HG03135 (cell line): ENCODE results near the gene MEIS2.

Experiments used
- ATAC-seq: cut with Tn5 transposase; IDR thresholded peaks from one replicate; pipeline ENCODE4 v1.9.1; 2021; ENCODE audit warnings: mild to moderate bottlenecking, moderate library complexity; ENCODE audit not compliant: unreplicated experiment

MEIS2 gene

GRCh38 chr15:37112971-37113670, 12.8 kb upstream of the MEIS2 start:
- ATAC-seq, result no peak

DNA sequence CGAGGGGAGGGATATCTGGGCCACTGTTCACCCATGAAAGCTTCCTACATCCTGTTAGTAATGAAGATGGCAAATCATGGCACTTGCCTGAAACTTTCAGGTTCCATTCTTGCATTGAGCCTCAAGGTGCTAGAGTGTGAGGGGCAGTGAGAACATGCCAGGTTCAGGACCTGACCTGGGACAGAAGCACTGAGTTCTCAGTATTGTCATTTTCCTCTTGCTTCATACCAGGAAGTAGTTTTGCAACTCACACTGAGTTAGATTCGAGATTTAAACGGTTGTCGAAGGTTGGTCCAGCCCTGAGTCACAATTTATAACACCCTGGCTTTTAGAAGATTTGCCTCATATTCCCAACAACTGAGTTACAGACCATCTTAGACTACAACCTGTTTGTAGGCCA, 11.8 kb upstream of the MEIS2 start:
- no peak for ATAC-seq

- ATAC-seq, result no peak
These were observed 11.0 kb upstream of the MEIS2 start for GRCh38 chr15:37111427-37111717.

- ATAC-seq, result no peak
These were observed 9.7 kb upstream of the MEIS2 start for GRCh38 chr15:37109872-37110572.

GRCh38 chr15:37109168-37109871, 9.0 kb upstream of the MEIS2 start:
- ATAC-seq, result no peak

GRCh38 chr15:37108381-37109167, 8.2 kb upstream of the MEIS2 start:
- ATAC-seq, result no peak

- no peak for ATAC-seq
These were observed 7.5 kb upstream of the MEIS2 start for GRCh38 chr15:37107744-37108380.

GRCh38 chr15:37107071-37107743, 6.9 kb upstream of the MEIS2 start:
- ATAC-seq, result no peak

DNA sequence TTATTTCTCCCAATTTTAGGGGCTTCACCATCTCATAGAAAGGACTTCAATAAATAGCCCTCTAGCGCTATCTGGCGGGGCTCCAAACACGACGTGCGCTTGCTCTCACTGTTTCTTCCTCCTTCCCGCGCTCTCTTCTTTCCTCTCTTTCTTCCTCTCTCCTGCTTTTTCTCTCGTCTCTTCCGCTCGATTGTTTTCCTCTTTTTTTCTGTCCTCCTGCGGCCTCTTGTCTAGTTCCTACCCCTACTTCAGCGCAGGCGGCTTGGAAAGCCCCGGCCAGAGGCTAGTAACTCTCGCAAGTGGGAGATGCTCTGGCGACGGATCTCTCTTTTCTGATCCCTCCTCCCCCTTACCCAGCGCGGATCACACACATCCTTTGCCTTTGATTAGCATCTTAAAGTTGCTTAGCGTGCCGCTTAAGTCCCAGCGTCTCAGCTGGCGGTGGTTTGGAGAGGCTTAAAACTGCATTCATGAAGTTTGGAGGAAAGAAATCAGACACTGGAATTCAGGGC, 6.2 kb upstream of the MEIS2 start:
- no peak for ATAC-seq

GRCh38 chr15:37105889-37106288, 5.5 kb upstream of the MEIS2 start:
- ATAC-seq, result no peak

- no peak for ATAC-seq
These were observed 4.7 kb upstream of the MEIS2 start for GRCh38 chr15:37105029-37105428.

GRCh38 chr15:37104424-37104981, 4.2 kb upstream of the MEIS2 start:
- no peak for ATAC-seq

DNA sequence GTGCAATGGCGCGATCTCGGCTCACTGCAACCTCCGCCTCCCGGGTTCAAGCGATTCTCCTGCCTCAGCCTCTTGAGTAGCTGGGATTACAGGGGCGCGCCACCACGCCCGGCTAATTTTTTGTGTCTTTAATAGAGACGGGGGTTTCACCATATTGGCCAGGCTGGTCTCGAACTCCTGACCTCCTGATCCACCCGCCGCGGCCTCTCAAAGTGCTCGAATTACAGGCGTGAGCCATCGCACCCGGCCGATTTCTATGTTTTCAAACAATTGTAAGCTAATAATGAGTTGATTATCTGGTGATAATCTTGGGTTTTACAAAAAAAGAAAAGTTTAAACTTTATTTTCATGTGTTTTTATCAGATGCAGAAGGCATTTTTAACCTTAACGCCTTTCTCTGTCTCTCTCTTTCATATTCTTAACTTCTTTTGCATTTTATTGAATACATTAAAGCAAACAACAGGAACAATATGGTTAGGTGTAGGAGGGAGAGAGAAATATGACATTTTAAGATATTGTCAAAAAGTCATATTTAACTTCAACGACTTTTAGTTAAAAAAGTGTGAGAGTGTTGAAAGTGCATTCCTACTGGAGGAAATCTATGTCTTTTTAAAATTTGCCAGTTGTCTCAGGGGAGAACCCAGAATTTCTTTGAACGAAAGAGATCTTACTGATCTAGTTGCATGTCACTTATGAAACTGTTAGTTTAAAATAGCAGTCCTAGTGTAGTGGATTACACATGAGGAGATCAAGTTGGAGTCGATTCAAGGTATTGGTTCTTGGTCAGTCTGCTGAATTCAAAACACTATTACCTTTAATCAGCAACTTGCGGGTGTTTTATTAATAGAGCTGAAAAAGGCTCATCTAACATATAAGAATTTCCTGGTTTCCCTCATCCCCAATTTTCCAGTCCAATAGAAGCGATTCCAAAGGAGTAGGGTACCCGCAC, 3.4 kb upstream of the MEIS2 start:
- ATAC-seq, result no peak

- no peak for ATAC-seq
These were observed 2.8 kb upstream of the MEIS2 start for GRCh38 chr15:37103163-37103435.

- no peak for ATAC-seq
These were observed 2.2 kb upstream of the MEIS2 start for GRCh38 chr15:37102305-37103162.

DNA sequence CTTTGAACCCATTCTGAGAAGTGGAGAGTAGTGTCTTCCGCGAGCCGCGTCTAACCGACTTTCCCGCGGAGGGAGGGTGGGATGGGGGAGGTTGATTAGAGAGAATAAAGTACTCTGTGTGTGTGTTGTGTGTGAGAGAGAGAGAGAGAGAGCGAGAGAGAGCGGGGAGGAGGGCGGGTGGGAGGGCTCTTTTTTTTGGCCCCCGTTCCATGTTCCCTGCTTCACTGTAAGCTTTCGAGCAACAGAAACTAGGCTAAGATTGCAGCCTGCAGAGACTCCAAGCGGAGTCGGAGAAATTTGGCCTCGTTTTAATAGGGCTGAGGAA, 1.6 kb upstream of the MEIS2 start:
- ATAC-seq, result no peak

DNA sequence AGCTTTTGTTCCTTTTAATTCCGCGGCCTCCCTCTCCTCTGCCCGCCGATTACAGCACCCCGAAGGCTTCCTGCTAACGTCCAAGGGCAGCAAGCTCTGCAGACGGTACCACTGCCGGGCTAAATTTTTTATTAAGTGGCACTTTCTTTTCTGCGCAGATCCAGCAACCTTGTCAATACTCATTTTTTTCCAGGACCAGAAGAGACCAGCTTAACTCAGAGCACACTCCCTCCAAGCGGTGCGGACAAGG, 542 bp upstream of the MEIS2 start:
- ATAC-seq, result peak; percentile 18

DNA sequence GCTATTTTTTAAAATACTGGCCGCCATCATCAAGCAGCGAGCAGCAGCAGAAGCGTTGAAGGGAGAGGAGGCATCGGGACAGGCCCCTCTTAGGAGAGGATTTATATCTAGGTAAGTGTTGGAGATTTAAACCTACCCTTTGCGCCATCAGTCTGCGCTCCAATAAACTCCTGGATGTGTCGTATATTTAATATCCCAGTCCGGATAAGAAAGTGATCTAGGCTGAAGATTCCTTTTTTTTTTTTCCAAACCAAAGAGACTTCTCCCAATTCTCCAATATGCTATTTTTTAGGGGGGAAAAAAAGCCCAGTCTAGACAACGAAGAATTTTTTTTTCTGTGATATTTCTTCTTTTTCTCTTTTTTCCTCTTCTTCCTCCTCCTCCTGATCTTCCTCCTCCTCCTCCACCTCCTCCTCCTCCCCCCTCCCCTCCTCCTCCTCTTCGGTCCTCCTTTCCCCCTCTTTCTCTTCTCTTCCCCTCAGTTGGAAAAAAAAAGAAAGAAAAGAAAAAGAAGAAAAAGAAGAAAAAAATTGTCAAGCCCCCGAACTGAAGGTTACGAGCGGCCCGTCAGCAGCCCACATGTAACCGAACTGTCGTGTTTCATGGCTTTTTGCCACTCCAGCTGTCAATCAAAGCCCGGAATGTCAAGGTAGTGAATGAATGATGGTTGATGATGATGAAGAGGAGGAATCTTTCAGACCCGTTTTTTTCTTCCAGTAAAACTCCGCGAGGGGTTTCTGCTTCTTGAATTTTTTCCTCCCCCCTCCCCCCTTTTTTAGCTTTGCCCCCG, 835 bp downstream of the MEIS2 start:
- no peak for ATAC-seq
